HPDE6-E6E7 (cell line): ENCODE results near the gene UNC5B.
"Not testable (repeated sequence)": the region's sequence is repeated elsewhere in the genome, so short reads cannot be mapped to it uniquely, and the experiment has no call there.

ENCODE experiments used
- DNase-seq: peaks from one replicate; pipeline ENCODE4 v3.0.0; 2011; ENCODE audit warnings: missing footprints; ENCODE audit errors: extremely low spot score

The UNC5B gene

DNA sequence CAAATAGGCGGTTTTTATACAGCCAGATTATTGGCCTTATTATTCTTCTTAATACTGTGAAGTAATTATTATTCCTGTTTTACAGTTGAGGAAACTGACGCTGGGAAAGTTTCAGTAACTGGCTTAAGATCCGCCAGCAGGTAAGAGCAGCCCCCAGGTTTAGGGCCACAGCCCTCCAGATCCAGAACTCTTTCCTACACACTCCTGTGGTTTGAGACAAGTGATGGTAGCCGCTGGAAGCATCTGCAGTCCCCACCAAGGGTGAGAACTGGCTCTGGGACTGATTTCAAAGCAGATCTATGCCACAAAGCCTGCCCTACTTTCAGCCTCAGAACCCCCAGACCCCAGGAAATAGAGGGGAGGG, 3.0 kb upstream of the UNC5B start:
- no peak for DNase-seq

DNA sequence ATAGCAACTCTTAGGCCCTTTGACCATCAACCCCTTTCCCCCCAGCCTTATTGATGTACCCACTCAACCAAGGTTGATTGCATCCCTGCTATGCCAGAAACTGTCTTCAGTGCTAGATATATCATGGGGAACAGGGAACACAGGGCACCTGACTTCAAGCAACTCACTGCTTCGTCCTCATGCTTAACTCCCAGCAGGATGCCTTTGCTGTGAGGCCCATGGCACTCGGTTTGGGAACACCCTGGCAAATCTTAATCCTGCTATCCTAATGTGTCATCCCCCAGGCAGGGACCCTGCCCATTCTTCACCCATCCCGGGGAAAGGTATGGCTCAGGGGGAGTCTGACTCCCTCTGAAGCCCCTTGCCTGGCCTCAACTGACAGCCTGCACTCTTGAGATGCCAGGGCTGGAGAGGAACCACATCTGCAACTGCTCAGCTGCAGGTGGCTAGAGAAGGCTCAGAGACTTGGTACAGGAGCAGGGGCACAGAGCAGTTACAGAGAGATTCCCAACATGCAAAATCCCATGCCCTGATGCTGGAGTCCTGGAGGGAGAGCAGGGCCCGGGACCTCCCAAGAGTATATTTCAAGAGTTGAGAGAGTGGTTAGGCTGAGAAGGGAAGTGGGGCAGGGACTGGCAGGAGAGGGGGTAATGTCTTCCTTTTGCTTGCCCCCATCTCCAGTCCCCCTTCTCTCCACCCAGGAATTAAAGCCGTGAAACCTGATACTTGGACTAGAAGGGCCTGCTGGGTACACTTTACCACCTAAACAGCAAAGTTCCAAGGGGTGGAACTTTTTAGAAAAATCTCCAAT, 2.4 kb upstream of the UNC5B start:
- no peak for DNase-seq

DNA sequence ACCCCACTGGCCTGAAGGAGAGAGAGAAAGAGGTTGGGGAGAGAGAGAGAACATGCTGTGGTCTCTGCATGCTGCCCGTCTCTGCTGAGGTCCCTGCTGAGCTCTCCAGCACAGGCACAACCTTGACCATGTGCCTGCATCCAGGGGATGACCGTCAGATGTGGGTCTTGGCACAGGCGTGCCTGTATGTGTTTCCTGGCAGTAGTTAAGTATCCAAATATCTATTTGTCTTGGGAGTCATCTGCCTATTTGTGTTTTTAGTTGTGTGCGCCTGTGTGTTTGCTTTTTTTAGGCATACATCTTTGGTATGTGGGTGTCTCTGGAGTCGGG, 1.9 kb upstream of the UNC5B start:
- no peak for DNase-seq

DNA sequence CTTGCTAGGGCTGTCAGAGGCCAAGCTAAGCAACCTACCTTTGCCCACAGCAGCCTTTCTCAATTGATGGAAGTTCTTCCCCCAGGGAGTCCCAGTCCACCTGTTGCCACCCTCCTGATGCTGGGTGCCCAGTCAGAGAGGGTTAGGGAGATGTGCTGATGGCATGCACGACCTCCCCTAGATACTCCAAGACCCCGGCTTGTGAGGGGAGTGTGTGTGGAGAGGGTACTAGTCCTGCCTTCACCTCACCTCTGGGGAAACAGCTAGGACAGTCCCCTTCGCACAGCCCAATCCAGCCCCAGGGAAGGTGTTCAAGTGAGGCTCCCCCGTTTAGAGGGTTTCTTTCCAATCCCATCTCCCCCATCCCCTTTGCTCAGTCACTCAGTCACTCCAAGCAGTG, 1.3 kb upstream of the UNC5B start:
- DNase-seq, result no peak

DNA sequence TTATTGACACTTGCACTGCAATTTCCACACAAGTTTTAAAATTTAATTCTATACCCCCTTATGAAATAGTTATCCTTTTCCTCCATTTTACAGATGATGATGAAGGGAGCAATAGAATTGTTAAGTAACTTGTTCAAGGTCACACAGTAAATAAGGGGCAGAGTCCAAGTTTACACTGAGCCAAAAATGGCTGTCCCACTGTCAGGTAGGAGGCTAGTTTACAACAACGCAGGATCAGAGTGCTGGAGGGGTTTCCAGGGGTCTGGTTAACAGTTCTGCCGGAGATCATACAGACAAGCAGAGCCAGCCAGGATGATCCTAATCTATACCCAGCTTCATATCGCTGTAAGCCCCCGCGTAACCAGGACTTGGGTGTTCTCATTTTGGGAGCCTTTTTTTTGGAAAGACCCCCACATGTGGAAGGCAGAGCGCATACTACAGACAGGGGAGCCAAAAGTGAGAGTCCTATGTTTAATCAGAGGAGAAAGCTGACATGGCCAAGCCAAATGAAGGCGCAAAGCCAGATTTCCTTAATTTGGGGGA, 524 bp upstream of the UNC5B start:
- DNase-seq, result no peak

DNA sequence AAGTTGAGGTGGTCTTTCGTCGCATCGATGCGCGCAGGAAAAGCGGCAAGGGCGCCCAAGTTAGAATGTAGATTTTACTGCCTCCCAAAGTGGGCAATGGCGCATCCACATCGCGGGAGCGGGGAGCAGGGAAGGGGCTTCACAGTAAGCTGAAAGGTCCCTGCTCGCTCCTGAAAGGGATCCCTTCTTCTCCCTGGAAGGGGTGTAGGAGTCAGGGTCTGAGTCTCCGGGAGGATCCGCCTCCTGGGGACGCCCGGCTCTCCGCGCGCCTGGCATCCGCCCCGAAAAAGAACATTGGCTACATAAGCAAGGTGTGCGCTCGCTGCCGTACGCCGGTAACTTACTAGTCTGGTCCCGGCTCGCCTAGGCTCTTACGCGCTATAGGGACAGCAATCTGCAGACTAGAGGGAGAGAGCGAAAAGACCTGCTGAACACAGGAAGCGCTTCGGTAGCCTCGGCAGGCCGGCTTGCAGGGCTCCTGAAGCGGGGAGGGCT, 804 bp downstream of the UNC5B start:
- DNase-seq, result peak; percentile 47

DNA sequence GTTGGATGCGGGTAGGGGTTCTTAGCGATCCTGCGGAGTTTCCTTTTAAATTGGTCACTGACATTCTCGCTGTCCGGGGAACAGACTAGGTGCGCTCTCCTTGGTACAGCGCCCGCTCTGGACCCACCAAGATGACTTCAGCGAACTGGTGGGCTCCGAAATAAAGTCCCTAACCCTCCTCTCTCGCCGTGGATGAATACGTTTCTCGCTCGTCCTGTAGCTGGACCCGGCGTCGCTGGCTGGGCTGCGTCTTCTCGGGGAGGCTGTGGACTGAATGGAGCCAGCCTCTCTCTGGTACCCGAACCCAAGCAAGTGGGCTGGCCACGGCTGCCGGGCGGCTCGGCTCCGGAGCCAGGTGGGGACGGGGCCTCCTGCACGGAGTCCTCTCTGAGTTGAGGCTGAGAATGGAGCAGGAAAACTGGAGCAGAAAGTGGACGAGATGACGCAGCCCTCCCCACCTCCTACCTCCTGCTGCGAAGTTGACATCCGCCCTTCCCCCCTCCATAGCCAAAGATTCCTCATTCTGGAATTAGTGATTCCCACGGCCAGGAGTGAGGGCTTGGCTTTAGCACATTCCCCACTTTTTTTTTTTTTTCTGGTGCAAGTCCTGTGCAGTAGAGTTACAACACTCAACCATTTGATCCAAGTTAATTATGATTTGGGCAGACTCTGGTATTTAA, 1.5 kb downstream of the UNC5B start:
- peak; percentile 38 for DNase-seq

DNA sequence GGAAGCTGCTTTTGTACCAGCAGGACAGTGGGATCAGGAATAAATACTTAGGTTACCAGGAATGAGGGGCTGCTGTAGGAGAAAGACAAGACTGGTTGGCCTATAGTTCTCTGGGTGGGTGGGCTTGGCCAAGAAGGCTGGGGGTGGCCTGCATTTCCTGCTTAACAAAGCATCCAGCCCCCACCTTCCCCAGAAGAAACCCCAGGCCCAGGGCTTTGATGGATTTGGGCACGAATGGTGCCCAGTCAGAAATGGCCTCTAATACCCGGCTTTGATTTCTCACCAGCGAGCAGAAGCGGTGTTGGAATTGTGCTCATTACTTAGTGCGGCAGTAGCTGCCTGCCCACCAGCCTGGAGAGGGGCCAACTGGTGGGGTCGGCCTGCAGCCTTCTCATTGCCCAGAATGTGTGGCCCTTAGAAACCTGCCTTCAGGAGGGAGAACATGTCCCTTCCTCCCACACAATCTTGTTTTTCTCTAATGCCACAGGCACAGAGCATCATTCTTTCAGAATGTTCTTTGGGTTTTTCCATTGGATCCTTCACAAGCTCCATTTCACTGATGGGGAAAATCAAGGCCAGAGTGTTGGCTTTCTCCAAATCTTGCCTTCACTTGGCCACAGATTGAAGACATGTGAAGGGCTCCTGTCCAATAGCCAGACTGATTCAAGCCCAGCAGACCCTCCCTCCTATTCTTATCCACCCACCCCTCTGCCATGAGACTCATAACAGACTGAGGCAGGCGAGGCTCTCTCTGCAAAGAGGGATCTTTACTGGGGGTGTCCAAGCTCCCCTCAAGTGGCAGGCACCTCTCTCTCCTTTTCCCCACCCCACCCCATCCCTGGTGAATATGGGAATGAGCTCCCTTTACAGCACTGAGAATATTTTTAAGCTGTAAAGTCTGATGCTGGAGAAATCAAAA, 2.5 kb downstream of the UNC5B start:
- no peak for DNase-seq

DNA sequence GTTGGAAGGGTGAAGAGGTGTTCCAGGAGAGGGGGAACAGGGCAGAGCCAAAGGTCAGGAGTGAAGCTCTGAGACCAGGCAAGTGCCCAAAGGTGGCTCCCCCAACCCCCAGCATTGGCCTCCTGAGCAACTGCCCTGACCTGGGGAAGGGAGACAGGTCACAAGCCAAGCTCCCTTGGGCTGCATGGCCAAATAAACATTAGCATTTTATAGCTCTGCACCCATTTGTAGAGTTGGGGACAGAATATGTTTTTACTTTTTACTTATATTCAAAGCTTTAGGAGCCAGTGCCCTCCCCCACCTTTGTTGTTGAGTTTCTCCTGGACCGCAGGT, 4.0 kb downstream of the UNC5B start:
- no peak for DNase-seq

DNA sequence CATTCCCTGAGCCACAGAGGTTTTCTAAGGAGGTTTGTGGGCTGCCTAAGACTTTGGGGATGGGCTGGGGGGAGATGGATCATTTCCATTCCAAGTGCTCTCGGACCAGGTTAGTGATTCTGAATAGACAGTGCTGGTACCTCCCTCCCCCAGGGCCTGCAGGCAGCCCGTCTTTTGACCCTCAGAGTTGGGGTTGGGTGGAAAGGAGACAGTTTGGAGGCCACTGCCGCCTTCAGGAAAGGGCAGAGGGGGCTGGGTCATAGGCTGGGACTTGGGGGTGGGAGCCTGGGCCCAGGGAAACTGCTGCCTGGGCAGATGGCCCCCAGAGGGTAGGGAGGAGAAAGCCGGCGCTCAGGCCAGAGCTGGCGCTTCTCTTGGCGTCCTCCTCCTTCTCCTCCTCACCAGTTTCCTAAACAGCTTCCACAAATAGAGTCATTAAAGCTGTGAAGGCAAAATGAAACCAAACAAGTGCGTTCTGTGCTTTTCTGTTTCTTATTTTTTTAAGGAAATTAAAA, 4.4 kb downstream of the UNC5B start:
- no peak for DNase-seq

DNA sequence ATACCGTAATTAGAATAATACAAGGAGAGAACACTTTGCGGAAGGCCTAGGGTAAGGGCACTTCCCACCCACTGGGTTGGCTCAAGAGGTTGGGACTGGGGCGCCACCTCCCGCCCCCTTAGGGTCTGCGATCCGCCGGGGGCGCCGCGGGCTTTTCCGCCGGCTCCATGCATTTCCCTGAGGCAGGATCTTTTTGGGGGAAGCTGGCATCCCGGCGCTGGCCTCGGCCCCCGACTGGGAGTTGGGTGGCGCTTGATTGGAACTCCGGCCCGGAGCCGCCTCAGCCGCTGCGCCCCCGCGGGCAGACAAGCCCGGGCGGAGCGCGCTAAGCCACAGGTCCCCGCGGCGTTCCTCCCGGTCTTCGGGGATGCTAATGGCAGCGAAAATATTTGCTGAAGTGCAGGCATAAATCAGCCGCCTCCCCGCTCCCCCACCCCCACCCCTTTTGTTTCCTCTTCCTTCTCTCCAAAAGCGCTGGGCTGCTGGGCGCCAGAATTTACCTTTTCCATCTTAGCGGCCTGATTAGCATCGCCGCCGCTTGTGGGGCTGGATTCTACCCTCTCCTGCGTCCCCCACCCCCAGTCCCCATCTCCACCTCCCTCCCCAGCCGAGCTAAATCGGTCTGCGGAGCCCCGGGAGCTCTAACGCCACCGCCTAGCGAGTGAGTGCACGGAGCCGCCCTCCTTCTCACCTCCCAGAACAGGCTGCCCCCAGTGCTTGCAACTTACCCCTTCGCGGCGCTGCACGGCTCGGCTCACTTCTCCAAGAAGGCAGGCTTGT, 5.1 kb downstream of the UNC5B start:
- peak; percentile 28 for DNase-seq

DNA sequence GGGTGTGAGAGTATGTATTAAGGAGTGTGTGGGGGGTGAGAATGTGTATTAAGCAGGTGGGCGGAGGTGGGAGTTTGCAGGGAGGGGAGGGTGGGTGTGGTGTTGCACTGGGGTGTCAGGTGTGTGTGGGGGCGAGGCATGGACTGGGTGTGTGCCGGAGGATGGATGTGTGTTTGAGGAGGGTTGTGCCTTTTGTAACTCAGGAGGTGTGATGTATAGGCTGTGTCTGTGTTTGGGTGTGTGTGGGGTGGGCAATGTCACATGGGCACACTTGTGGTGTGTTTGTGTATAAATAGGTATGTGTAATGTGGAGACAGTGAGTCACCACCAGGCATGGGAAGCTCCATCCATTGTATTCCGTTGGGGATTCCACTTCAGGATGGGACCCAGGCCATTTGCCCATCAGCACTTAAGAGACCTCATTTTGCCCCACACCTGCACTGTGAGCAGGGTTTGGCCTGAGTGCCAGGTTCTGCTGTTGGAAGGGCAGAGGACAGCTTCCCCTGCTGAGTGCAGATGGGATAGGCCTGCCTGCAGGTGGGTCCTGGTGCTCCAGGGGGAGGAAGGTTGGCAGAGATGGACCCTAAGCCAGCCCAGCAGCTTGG, 5.8 kb downstream of the UNC5B start:
- DNase-seq, result peak; percentile 34

DNA sequence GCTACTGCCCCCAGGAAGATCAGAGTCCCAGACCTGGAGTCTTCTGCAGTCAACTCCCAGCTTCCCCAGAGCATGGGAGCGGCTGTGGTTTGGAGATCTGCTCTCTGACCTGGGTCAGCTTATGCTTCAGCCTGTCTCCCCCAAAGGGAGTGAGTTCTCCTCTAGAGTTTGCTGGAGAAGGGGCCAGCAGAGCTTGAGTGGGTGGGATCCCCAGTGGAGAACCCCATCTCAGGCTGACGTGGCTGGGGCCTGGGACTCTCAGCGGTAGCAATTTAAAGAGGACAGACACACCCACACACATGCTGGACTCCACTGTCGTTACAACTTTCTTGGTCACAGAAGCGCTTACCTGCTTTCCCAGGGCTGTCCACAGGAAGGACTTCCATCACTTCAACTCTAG, 6.3 kb downstream of the UNC5B start:
- DNase-seq, result no peak

DNA sequence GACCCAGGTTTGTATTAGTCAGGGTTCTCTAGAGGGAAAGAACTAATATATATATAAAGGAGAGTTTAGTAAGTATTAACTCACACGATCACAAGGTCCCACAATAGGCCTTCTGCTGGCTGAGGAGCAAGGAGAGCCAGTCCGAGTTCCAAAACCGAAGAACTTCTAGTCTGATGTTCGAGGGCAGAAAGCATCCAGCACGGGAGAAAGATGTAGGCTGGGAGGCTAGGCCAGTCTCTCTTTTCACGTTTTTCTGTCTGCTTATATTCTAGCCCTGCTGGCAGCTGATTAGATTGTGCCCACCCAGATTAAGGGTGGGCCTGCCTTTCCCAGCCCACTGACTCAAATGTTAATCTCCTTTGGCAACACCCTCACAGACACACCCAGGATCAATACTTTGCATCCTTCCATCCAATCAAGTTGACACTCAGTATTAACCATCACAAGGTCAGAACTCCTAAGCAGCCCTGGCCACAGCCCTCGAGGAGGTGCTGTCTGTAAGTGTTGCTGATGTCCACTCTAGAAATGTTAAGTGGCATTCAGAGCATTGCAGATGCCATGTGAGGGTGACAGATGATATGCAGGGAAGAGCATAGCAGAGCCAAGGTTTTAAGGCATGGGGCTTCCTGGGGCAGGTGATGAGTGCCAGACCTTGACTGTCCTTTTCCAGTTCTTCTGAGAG, 7.0 kb downstream of the UNC5B start:
- DNase-seq, result not testable (repeated sequence)

DNA sequence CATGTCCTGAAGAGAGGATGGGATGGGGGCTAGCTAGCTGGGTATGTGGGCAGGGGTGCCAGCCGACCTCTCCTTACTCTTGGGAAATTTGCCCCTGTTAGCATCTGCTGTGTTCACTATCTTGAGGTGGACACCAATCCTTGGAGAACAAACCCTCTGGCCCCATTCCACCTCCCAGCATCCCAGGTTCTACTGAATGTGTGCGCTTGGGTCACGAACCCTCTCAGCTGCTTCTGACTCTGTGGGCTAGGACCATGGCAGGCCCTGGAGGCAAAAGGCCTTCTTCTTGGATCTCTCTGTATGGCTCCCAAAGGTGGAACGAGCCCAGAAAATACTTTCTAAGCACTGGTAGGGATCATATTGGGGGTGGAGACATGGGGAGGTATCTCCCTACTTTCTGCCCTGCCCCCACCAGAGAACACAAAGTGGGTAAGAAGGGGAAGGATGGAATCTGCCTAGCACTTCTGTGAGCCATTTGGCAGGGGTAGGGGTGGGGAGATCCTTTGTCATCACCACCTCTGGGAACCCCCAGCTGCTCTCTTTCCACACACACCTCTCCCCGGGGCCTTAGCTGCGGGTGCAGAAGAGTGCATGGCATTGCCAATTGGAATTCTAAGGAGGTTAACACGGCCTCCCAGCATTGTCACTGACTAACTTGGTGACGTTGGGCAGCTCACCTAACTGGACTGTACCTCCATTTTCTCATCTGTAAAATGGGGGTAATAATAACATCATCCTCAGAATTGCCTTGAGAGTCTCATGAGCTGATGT, 7.7 kb downstream of the UNC5B start:
- DNase-seq, result no peak

DNA sequence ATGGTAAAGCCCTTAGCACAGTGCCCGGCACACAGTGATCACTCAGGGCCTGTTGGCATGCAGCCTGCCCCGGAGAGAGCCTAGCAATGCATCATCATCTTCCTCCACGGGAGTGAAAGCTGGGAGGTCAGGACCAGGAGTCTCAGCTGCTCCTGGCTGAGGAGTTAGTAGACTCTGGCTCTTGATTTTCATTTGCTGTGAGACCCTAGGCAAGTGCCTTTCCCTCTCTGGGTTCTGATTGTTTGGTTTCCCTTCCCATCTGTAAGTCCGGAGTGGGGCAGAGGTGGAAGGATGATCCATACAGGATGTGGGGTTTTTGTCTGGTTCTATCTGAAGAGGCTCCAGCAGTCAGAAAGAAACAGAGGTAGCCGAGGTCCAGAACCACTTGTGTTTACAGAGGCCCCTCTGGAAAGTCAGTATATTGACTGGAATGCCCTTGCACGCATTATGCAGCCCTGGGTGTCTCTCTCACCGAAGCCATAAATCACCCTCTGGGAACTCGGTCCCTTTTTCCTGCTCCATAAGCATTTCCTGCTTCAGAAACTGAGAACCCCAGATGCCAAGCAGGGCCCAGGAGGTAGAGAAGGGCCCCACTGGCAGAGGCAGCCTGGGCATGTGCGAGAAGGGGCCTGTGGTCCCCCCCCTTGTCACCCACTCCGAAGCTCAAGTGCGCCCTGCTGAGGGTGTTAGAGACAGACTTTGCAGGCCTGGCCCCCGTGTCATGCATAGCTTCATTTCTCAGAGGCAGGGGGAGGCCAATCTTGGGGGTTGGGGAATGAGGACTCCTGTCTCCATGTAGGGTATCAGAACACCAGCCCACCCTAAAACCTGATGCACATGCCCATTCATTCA, 8.5 kb downstream of the UNC5B start:
- no peak for DNase-seq

DNA sequence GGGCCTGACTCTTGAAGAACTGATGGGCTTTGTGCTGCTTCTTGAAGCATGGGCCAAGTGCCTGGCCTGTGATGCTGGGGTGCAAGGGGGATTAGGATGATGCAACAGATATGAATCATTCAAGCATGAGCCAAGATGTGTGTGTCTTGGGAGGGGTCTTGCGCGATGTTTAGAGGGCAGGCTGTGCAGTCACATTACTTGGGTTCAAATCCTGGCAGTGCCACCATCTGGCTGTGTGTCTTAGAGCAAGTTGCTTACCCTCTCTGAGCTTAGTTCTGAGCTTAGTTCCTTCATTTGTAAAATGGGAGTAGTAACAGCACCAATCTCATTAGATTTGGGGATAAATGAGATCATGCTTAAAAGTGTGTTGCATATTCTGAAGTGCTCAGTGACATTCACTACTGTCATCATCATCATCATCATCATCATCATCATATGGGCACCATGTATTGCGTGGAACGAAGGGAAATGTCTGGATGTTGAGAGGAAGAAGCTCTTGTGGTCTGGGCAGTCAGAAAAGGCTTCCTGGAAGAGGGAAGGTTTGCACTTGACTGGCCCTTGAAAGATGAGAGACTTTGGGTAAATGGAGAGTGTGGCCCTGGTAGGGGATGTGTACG, 9.3 kb downstream of the UNC5B start:
- DNase-seq, result no peak
